ENCODE data around the gene HSPD1. TPM values are rescaled to one million over a fixed set of nuclear protein-coding genes. Genes with fewer than 3 reads are reported as not detected.

HSPD1 gene
- total and polyA plus RNA-seq, 2 of the 13 experiments (the other 11 are each of a cell fraction or from before 2014, with no cell fraction given), result 685 to 2,610 TPM

DNA sequence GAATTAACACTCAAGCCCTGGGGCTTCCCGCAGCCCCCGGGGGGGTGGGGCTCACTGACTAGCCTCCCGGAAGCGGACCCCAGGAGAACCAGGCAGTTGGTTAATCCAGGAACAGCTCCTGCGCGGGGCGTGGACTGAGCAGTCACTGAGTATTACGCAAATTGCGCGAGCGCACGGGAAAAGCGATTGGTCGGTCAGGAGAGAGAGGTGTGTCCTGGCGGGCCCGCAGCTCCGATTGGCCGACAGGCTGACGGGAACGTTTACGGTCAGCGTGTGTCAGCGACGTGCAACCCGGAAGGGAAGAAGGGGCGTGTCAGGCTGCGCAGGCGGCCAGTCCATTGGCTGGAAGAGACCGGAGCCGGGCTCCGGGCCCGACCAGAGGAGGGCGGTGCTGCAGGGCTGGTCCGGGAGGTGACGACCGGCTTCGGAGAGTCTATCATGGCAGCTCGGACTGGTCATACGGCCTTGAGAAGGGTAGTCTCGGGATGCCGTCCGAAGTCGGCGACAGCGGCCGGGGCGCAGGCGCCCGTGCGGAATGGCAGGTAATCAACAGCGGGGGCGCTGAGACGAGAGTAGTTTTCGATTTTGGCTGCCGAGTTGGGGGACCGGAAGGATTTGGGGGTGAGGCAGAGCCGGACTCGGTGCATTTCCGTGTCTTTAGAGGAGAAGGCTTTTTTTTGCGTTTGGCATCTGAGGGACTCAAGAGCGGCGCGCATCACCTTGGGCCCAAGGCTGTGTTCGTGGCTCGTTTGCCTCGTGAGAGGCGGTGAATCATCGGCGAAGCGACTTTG is 46.3 kb downstream of the HSPD1 start, which contains the start of gene COQ10B (continued):
- TF ChIP-seq, protein P1, sequence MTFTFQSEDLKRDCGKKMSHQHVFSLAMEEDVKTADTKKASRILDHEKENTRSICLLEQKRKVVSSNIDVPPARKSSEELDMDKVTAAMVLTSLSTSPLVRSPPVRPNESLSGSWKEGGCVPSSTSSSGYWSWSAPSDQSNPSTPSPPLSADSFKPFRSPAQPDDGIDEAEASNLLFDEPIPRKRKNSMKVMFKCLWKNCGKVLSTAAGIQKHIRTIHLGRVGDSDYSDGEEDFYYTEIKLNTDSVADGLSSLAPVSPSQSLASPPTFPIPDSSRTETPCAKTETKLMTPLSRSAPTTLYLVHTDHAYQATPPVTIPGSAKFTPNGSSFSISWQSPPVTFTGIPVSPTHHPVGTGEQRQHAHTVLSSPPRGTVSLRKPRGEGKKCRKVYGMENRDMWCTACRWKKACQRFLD (CRISPR knock-in tag; IDR thresholded peaks at IDR 0.05; ENCODE audit: borderline replicate concordance), result peak; percentile 74; the same call in 1 of the 2 replicates
- TF ChIP-seq, protein P2, sequence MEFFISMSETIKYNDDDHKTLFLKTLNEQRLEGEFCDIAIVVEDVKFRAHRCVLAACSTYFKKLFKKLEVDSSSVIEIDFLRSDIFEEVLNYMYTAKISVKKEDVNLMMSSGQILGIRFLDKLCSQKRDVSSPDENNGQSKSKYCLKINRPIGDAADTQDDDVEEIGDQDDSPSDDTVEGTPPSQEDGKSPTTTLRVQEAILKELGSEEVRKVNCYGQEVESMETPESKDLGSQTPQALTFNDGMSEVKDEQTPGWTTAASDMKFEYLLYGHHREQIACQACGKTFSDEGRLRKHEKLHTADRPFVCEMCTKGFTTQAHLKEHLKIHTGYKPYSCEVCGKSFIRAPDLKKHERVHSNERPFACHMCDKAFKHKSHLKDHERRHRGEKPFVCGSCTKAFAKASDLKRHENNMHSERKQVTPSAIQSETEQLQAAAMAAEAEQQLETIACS (CRISPR knock-in tag; IDR thresholded peaks at IDR 0.05), result 0 out of 2 replicates have a peak, but pooled peaks have one; percentile 40
- TF ChIP-seq, protein P3, sequence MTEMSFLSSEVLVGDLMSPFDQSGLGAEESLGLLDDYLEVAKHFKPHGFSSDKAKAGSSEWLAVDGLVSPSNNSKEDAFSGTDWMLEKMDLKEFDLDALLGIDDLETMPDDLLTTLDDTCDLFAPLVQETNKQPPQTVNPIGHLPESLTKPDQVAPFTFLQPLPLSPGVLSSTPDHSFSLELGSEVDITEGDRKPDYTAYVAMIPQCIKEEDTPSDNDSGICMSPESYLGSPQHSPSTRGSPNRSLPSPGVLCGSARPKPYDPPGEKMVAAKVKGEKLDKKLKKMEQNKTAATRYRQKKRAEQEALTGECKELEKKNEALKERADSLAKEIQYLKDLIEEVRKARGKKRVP (CRISPR knock-in tag; IDR thresholded peaks at IDR 0.05), result peak in 1 of 2 experiments; percentile 39; a peak in 2 of 4 replicates
- TF ChIP-seq ZNF468 (CRISPR knock-in tag; IDR thresholded peaks at IDR 0.05) (peak; percentile 76; the same call in 1 of the 2 replicates), ZNF766 (CRISPR knock-in tag; IDR thresholded peaks at IDR 0.05; ENCODE audit: borderline replicate concordance) (no peak), ZNF253 (CRISPR knock-in tag; IDR thresholded peaks at IDR 0.05; ENCODE audit: borderline replicate concordance) (0 out of 2 replicates have a peak, but pooled peaks have one; percentile 73), NONO (IDR thresholded peaks at IDR 0.05) (no peak), NONO (CRISPR knock-in tag; conservative IDR thresholded peaks at IDR 0.05) (peak; percentile 89), NR1H2 (CRISPR knock-in tag; IDR thresholded peaks at IDR 0.05; ENCODE audit: borderline replicate concordance, low read depth) (no peak), ZBTB7B (CRISPR knock-in tag; IDR thresholded peaks at IDR 0.05) (peak; percentile 83), HOXA7 (CRISPR knock-in tag; IDR thresholded peaks at IDR 0.05) (no peak), ZNF572 (CRISPR knock-in tag; IDR thresholded peaks at IDR 0.05) (peak; percentile 73; the same call in 1 of the 2 replicates)
- TF ChIP-seq, protein P4, sequence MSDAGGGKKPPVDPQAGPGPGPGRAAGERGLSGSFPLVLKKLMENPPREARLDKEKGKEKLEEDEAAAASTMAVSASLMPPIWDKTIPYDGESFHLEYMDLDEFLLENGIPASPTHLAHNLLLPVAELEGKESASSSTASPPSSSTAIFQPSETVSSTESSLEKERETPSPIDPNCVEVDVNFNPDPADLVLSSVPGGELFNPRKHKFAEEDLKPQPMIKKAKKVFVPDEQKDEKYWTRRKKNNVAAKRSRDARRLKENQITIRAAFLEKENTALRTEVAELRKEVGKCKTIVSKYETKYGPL (CRISPR knock-in tag; IDR thresholded peaks at IDR 0.05), result no peak
- TF ChIP-seq, protein P5, sequence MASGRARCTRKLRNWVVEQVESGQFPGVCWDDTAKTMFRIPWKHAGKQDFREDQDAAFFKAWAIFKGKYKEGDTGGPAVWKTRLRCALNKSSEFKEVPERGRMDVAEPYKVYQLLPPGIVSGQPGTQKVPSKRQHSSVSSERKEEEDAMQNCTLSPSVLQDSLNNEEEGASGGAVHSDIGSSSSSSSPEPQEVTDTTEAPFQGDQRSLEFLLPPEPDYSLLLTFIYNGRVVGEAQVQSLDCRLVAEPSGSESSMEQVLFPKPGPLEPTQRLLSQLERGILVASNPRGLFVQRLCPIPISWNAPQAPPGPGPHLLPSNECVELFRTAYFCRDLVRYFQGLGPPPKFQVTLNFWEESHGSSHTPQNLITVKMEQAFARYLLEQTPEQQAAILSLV (CRISPR knock-in tag; IDR thresholded peaks at IDR 0.05; ENCODE audit: borderline replicate concordance), result peak; percentile 54; the same call in 1 of the 2 replicates
- TF ChIP-seq, protein P6, sequence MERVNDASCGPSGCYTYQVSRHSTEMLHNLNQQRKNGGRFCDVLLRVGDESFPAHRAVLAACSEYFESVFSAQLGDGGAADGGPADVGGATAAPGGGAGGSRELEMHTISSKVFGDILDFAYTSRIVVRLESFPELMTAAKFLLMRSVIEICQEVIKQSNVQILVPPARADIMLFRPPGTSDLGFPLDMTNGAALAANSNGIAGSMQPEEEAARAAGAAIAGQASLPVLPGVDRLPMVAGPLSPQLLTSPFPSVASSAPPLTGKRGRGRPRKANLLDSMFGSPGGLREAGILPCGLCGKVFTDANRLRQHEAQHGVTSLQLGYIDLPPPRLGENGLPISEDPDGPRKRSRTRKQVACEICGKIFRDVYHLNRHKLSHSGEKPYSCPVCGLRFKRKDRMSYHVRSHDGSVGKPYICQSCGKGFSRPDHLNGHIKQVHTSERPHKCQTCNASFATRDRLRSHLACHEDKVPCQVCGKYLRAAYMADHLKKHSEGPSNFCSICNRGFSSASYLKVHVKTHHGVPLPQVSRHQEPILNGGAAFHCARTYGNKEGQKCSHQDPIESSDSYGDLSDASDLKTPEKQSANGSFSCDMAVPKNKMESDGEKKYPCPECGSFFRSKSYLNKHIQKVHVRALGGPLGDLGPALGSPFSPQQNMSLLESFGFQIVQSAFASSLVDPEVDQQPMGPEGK (CRISPR knock-in tag; IDR thresholded peaks at IDR 0.05), result peak; percentile 99
